T-cell (primary cell): Measurements from ENCODE around the gene SLC5A10. TPM values are rescaled to one million over a fixed set of nuclear protein-coding genes. Genes with fewer than 3 reads are reported as not detected.

Experiments
- ATAC-seq, 4 experiments: fragments of 200-7000 bp in 3 of 4; fragments of 150-1000 bp in 1 of 4; cut with Tn5 transposase; replicated peaks in 1 of 4; 1 replicate in 3 of 4; 2 replicates in 1 of 4; pipeline ENCODE4 v1.10.0; 2021; ENCODE audit warnings: moderate library complexity in 3 of 4, mild to moderate bottlenecking in 2 of 4, moderate number of reproducible peaks in 1 of 4
- CTCF ChIA-PET, 2 donors: fragments of 300-600 bp; sonication (Branson Sonifier 250); formaldehyde crosslinking; loops; one replicate each; lab custom pipeline; 2022; ENCODE audit warnings: antibody characterized with exemption in 2 of 2; lab: Charles Lee
- POLR2A ChIA-PET, 2 donors: fragments of 300-600 bp; sonication (Branson Sonifier 250); formaldehyde crosslinking; loops; one replicate each; lab custom pipeline; 2022; ENCODE audit warnings: antibody characterized with exemption in 2 of 2; lab: Charles Lee
- DNase-seq, 35 experiments: peaks; one replicate each; pipeline versions ENCODE4 v3.0.0 to v3.0.0-alpha.2; 2013 to 2023
- H3K27ac ChIP-seq: one replicate; pipeline ENCODE4 v1.5.1; 2013; ENCODE audit warnings: low read length
- H3K27me3 ChIP-seq, 2 experiments: replicated peaks in 1 of 2; 1 replicate in 1 of 2; 2 replicates in 1 of 2; pipeline versions ENCODE4 v1.6.1 to v1.7.0; 2013; ENCODE audit warnings: low read length in 1 of 2, mixed read lengths in 1 of 2; ENCODE audit not compliant: control insufficient read depth in 2 of 2, insufficient read depth in 2 of 2; ENCODE audit errors: extremely low read depth in 1 of 2
- H3K36me3 ChIP-seq, 2 donors: 1 replicate in 1 of 2; 2 replicates in 1 of 2; pipeline versions ENCODE4 v1.6.1 to v1.7.0; 2013; ENCODE audit warnings: low read length in 1 of 2; ENCODE audit not compliant: control insufficient read depth in 2 of 2, insufficient read depth in 1 of 2; ENCODE audit errors: extremely low read depth in 1 of 2
- H3K4me1 ChIP-seq, 2 experiments: 1 replicate in 1 of 2; 2 replicates in 1 of 2; pipeline versions ENCODE4 v1.6.1 to v1.7.0; 2013; ENCODE audit warnings: low read length in 2 of 2, mixed read lengths in 1 of 2; ENCODE audit not compliant: insufficient read depth in 2 of 2, control insufficient read depth in 1 of 2; ENCODE audit errors: extremely low read depth in 1 of 2
- H3K4me3 ChIP-seq, 2 donors: 1 replicate in 1 of 2; 2 replicates in 1 of 2; pipeline versions ENCODE4 v1.5.1 to v1.7.0; 2013; ENCODE audit warnings: mild to moderate bottlenecking in 2 of 2, low read length in 1 of 2, moderate library complexity in 1 of 2; ENCODE audit not compliant: control insufficient read depth in 1 of 2; ENCODE audit errors: extremely low read depth in 1 of 2
- H3K9me3 ChIP-seq: 2 replicates; pipeline ENCODE4 v1.7.0; 2013
- H3K27ac Mint-ChIP-seq, 2 donors: one replicate each; pipeline ENCODE4 v1.8.0; 2020 to 2021; ENCODE audit warnings: mild to moderate bottlenecking in 2 of 2, mixed read lengths in 2 of 2
- H3K27me3 Mint-ChIP-seq, 2 donors: one replicate each; pipeline ENCODE4 v1.8.0; 2021 to 2022; ENCODE audit warnings: mixed read lengths in 2 of 2
- H3K36me3 Mint-ChIP-seq: one replicate; pipeline ENCODE4 v1.8.0; 2021; ENCODE audit warnings: mixed read lengths
- H3K4me1 Mint-ChIP-seq, 3 donors: one replicate each; pipeline ENCODE4 v1.8.0; 2020 to 2022; ENCODE audit warnings: mixed read lengths in 3 of 3, mild to moderate bottlenecking in 1 of 3
- H3K4me3 Mint-ChIP-seq, 3 donors: one replicate each; pipeline ENCODE4 v1.8.0; 2020 to 2022; ENCODE audit warnings: mild to moderate bottlenecking in 3 of 3, mixed read lengths in 3 of 3, moderate library complexity in 3 of 3
- H3K9me3 Mint-ChIP-seq, 3 donors: one replicate each; pipeline ENCODE4 v1.8.0; 2020 to 2022; ENCODE audit warnings: mixed read lengths in 3 of 3
- WGBS: methylation state at CpG from one replicate; pipeline ENCODE4 v1.1.5; 2013; ENCODE audit warnings: missing lambda C conversion rate; ENCODE audit not compliant: insufficient coverage; 5-methylcytosine and 5-hydroxymethylcytosine counted together
- total RNA-seq, 35 experiments: library from RNA in 6 of 35; stranded (reverse) in 6 of 35; fragments of 120-200 nt in 1 of 35; gene quantifications; one replicate each; pipeline versions ENCODE4 v1.2.1 to v1.2.4 and lab custom pipeline; 2013 to 2026

Gene SLC5A10
- total RNA-seq, 5 donors from 2014 or later (not counting 1 experiment from before 2014, with no cell fraction given): 0.09 TPM; not detected in 4

DNA sequence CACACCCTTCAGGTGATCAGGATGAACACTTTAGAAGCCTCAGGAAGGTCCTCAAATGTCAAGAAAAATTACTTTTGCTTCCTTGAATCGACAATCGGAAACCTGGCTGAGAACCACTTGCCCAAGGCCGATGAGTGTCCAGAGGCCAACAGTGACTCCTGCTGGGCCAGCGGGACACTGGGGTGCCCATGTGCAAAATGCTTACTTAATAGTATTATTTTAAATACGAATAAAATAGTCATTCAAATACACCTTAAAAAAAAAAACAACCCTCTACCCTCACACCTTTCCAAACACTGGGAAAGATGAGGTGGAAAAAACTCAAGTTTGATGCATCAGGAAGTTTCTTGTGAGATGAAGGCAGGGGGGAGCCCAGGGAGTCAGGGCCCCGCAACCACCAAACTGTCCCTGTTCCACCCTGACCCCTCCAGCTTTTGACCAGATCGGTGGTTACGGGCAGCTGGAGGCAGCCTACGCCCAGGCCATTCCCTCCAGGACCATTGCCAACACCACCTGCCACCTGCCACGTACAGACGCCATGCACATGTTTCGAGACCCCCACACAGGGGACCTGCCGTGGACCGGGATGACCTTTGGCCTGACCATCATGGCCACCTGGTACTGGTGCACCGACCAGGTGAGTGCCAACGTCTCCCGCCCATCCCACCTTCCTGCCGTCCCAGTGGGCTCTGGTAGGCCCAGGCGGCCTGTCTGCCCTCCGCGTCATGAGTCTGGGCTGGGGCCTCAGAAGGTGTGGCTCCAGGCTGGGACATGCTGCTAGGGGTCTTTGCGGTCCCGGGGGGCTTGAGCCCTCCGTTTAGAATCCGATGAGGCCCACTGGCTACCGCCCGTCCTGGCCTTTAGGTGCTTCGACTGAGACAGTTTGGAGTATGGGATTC lies 18.9 kb downstream of the SLC5A10 start:
- ATAC-seq (no peak), DNase-seq (no peak)
- ChIA-PET POLR2A (no interaction called here), CTCF (no interaction called here)
- Histone ChIP-seq H3K9me3 (no peaks in the 10 kb centered on the region), H3K27me3 (no peaks in the 10 kb centered on the region), H3K4me1 (peaks cover 0 to 12% of the 10 kb centered on the region in 2 experiments), H3K27ac (no peak overlapping the region), H3K36me3 (peaks cover 2 to 5% of the 10 kb centered on the region in 2 donors), H3K4me3 (no peak overlapping the region)
- Mint-ChIP-seq H3K9me3 (no peaks in the 10 kb centered on the region), H3K36me3 (no peaks in the 10 kb centered on the region), H3K4me3 (no peak overlapping the region), H3K27me3 (no peaks in the 10 kb centered on the region), H3K4me1 (peaks cover 0 to 9% (median 7%) of the 10 kb centered on the region in 3 donors), H3K27ac (no peak overlapping the region)
- WGBS: 94% methylated on average over 23 of the region's 28 CpGs

GRCh38 chr17:18971801-18972200 lies 19.8 kb downstream of the SLC5A10 start:
- Mint-ChIP-seq H3K27ac (no peak overlapping the region), H3K9me3 (no peaks in the 10 kb centered on the region), H3K4me3 (no peak overlapping the region), H3K27me3 (no peaks in the 10 kb centered on the region), H3K4me1 (peaks cover 0 to 9% (median 7%) of the 10 kb centered on the region in 3 donors), H3K36me3 (peaks cover 3% of the 10 kb centered on the region)
- ATAC-seq: no peak
- Histone ChIP-seq H3K36me3 (peaks cover 2 to 10% of the 10 kb centered on the region in 2 donors), H3K27ac (no peak overlapping the region), H3K4me1 (peaks cover 0 to 12% of the 10 kb centered on the region in 2 experiments), H3K4me3 (no peak overlapping the region), H3K9me3 (no peaks in the 10 kb centered on the region), H3K27me3 (no peaks in the 10 kb centered on the region)
- WGBS: 100% methylated on average over 6 of the region's 7 CpGs
- no peak for DNase-seq
- ChIA-PET POLR2A (no interaction called here), CTCF (no interaction called here)

- Histone ChIP-seq H3K27ac (no peak overlapping the region), H3K4me3 (no peak overlapping the region), H3K9me3 (no peaks in the 10 kb centered on the region), H3K36me3 (peaks cover 10 to 30% of the 10 kb centered on the region in 2 donors), H3K27me3 (no peaks in the 10 kb centered on the region), H3K4me1 (peaks cover 0 to 3% of the 10 kb centered on the region in 2 experiments)
- Mint-ChIP-seq H3K4me1 (peaks cover 0 to 7% (median 6%) of the 10 kb centered on the region in 3 donors), H3K4me3 (no peak overlapping the region), H3K9me3 (no peaks in the 10 kb centered on the region), H3K27me3 (no peaks in the 10 kb centered on the region), H3K27ac (no peak overlapping the region), H3K36me3 (peaks cover 4% of the 10 kb centered on the region)
- CTCF ChIA-PET: no interaction called here
- POLR2A ChIA-PET: no interaction called here
- no peak for ATAC-seq
- DNase-seq: no peak
- WGBS: 78% methylated on average over 8 of the region's 10 CpGs
Observed at GRCh38 chr17:18974407-18975149, 22.6 kb downstream of the SLC5A10 start.

- H3K4me3 ChIP-seq: no peak overlapping the region
- H3K27me3 ChIP-seq: no peaks in the 10 kb centered on the region
- ChIA-PET POLR2A (interaction anchor here in 1 of 2 donors (0.5 kb wide), 1 partner anchor 880 kb away, joined by 11 read pairs; no protein-coding TSS in a partner anchor), CTCF (no interaction called here)
- no peaks in the 10 kb centered on the region for H3K4me1 Mint-ChIP-seq
- H3K9me3 ChIP-seq: no peaks in the 10 kb centered on the region
- no peak for DNase-seq
- H3K27me3 Mint-ChIP-seq: no peaks in the 10 kb centered on the region
- H3K9me3 Mint-ChIP-seq: no peaks in the 10 kb centered on the region
- no peak for ATAC-seq
- H3K27ac Mint-ChIP-seq: no peak overlapping the region
- H3K4me1 ChIP-seq: no peaks in the 10 kb centered on the region
- no peak overlapping the region for H3K27ac ChIP-seq
- H3K4me3 Mint-ChIP-seq: no peak overlapping the region
- 94% methylated on average over 7 of the region's 13 CpGs for WGBS
- peaks cover 4% of the 10 kb centered on the region for H3K36me3 Mint-ChIP-seq
- peaks cover 10 to 30% of the 10 kb centered on the region in 2 donors for H3K36me3 ChIP-seq
Observed at GRCh38 chr17:18975597-18975996, 23.6 kb downstream of the SLC5A10 start.

- Mint-ChIP-seq H3K27ac (no peak overlapping the region), H3K9me3 (no peaks in the 10 kb centered on the region)
- CTCF ChIA-PET: no interaction called here
Observed at GRCh38 chr17:18976201-18976600, 24.2 kb downstream of the SLC5A10 start.

DNA sequence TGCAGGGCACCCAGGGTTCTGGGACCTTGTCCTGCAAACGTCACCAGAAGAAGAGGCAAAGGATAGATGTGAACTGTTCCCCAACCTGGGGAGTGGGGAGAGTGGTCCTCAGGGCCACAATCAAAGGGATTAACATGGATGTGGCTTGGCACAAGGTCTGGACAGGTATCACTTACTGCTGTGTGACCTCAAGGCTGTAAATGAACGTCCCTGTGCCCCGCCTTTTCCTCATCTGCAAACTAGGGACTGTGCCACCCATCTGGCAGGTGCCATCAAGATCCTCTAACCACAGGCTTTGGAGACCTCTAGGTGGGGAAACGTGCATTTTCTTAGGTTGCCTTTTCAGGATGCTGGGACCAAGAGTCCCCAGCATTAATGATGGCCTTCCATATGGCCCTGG lies 25.1 kb downstream of the SLC5A10 start:
- ATAC-seq (no peak), DNase-seq (no peak)
- Histone ChIP-seq H3K27ac (no peak overlapping the region), H3K9me3 (no peaks in the 10 kb centered on the region), H3K4me1 (no peaks in the 10 kb centered on the region), H3K4me3 (no peak overlapping the region), H3K27me3 (no peaks in the 10 kb centered on the region), H3K36me3 (peaks cover 8 to 25% of the 10 kb centered on the region in 2 donors)
- Mint-ChIP-seq H3K27ac (no peak overlapping the region), H3K27me3 (no peaks in the 10 kb centered on the region), H3K36me3 (peaks cover 4% of the 10 kb centered on the region), H3K9me3 (no peaks in the 10 kb centered on the region), H3K4me3 (no peak overlapping the region), H3K4me1 (no peaks in the 10 kb centered on the region)
- ChIA-PET POLR2A (no interaction called here), CTCF (no interaction called here)
- WGBS: 89% methylated on average over 4 of the region's 4 CpGs

More at GRCh38 chr17:18976201-18976600, 24.2 kb downstream of the SLC5A10 start:
- peaks cover 10 to 25% of the 10 kb centered on the region in 2 donors for H3K36me3 ChIP-seq
- no peak for DNase-seq
- H3K27me3 Mint-ChIP-seq: no peaks in the 10 kb centered on the region
- POLR2A ChIA-PET: no interaction called here
- H3K4me3 ChIP-seq: no peak overlapping the region
- H3K27ac ChIP-seq: no peak overlapping the region
- ATAC-seq: no peak
- WGBS: 50% methylated on average over 2 of the region's 4 CpGs
- H3K9me3 ChIP-seq: no peaks in the 10 kb centered on the region
- H3K4me3 Mint-ChIP-seq: no peak overlapping the region
- peaks cover 4% of the 10 kb centered on the region for H3K36me3 Mint-ChIP-seq
- no peaks in the 10 kb centered on the region for H3K27me3 ChIP-seq
- H3K4me1 Mint-ChIP-seq: no peaks in the 10 kb centered on the region
- no peaks in the 10 kb centered on the region for H3K4me1 ChIP-seq
